Activated B cell treated with CpG ODN at 0.5 μM for 24 hours (primary cell): ENCODE measurements around the gene UCN3. TPM values are rescaled to one million over a fixed set of nuclear protein-coding genes. Genes with fewer than 3 reads are reported as not detected.

Experiments used
- ATAC-seq: fragments of 200-7000 bp; cut with Tn5 transposase; one replicate; pipeline ENCODE4 v1.10.0; 2021; ENCODE audit warnings: low read depth, mild to moderate bottlenecking, moderate library complexity
- CTCF ChIA-PET: fragments of 350-600 bp; sonication (Branson Sonifier 250); formaldehyde crosslinking; loops from one replicate; lab custom pipeline; 2021; ENCODE audit warnings: antibody characterized with exemption; lab: Charles Lee
- POLR2A ChIA-PET: fragments of 350-600 bp; sonication (Branson Sonifier 250); formaldehyde crosslinking; loops from one replicate; lab custom pipeline; 2021; ENCODE audit warnings: antibody characterized with exemption; lab: Charles Lee
- DNase-seq: peaks from one replicate; pipeline ENCODE4 v3.0.0; 2022
- H3K27ac Mint-ChIP-seq: one replicate; pipeline ENCODE4 v1.8.0; 2020; ENCODE audit warnings: mixed read lengths
- H3K27me3 Mint-ChIP-seq: one replicate; pipeline ENCODE4 v1.8.0; 2021; ENCODE audit warnings: mixed read lengths
- H3K36me3 Mint-ChIP-seq: one replicate; pipeline ENCODE4 v1.8.0; 2021; ENCODE audit warnings: low read depth, mixed read lengths
- H3K4me1 Mint-ChIP-seq: one replicate; pipeline ENCODE4 v1.8.0; 2021; ENCODE audit warnings: mixed read lengths
- H3K4me3 Mint-ChIP-seq: one replicate; pipeline ENCODE4 v1.8.0; 2020; ENCODE audit warnings: mild to moderate bottlenecking, mixed read lengths
- H3K9me3 Mint-ChIP-seq: one replicate; pipeline ENCODE4 v1.8.0; 2020; ENCODE audit warnings: mixed read lengths
- intact Hi-C: fragments of 100-400 bp; cut with micrococcal nuclease; formaldehyde crosslinking; loops from one replicate; pipeline ENCODE4 v1.15.1; 2024
- total RNA-seq: library from RNA; stranded (reverse); gene quantifications from 2 replicates; pipeline ENCODE4 v1.2.3, GENCODE V29; 2022
- TF ChIP-seq, protein P1 (sequence below): fragments of 200-600 bp; IDR thresholded peaks from one replicate; pipeline ENCODE4 v1.8.0; 2022; ENCODE audit warnings: antibody characterized with exemption, mild to moderate bottlenecking

Gene UCN3
- total RNA-seq, 1 donor from 2014 or later: not detected

GRCh38 chr10:5323446-5323845 lies 41.3 kb upstream of the UCN3 start:
- no peak for DNase-seq
- POLR2A ChIA-PET: no interaction called here
- Mint-ChIP-seq H3K9me3 (no peaks in the 10 kb centered on the region), H3K27ac (no peak overlapping the region), H3K4me1 (no peaks in the 10 kb centered on the region), H3K27me3 (peaks cover 4% of the 10 kb centered on the region), H3K36me3 (no peaks in the 10 kb centered on the region), H3K4me3 (no peak overlapping the region)
- TF ChIP-seq, protein P1, sequence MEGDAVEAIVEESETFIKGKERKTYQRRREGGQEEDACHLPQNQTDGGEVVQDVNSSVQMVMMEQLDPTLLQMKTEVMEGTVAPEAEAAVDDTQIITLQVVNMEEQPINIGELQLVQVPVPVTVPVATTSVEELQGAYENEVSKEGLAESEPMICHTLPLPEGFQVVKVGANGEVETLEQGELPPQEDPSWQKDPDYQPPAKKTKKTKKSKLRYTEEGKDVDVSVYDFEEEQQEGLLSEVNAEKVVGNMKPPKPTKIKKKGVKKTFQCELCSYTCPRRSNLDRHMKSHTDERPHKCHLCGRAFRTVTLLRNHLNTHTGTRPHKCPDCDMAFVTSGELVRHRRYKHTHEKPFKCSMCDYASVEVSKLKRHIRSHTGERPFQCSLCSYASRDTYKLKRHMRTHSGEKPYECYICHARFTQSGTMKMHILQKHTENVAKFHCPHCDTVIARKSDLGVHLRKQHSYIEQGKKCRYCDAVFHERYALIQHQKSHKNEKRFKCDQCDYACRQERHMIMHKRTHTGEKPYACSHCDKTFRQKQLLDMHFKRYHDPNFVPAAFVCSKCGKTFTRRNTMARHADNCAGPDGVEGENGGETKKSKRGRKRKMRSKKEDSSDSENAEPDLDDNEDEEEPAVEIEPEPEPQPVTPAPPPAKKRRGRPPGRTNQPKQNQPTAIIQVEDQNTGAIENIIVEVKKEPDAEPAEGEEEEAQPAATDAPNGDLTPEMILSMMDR: no peak
- intact Hi-C loops: no loop called here
- CTCF ChIA-PET: no interaction called here
- no peak for ATAC-seq

- H3K4me1 Mint-ChIP-seq: no peaks in the 10 kb centered on the region
- H3K9me3 Mint-ChIP-seq: no peaks in the 10 kb centered on the region
- TF ChIP-seq, protein P1: no peak
- DNase-seq: no peak
- H3K36me3 Mint-ChIP-seq: no peaks in the 10 kb centered on the region
- no peak overlapping the region for H3K27ac Mint-ChIP-seq
- H3K4me3 Mint-ChIP-seq: no peak overlapping the region
- H3K27me3 Mint-ChIP-seq: peaks cover 9% of the 10 kb centered on the region
- ATAC-seq: no peak
- ChIA-PET POLR2A (no interaction called here), CTCF (no interaction called here)
- intact Hi-C loops: no loop called here
These were observed 39.7 kb upstream of the UCN3 start for GRCh38 chr10:5325076-5325475.

DNA sequence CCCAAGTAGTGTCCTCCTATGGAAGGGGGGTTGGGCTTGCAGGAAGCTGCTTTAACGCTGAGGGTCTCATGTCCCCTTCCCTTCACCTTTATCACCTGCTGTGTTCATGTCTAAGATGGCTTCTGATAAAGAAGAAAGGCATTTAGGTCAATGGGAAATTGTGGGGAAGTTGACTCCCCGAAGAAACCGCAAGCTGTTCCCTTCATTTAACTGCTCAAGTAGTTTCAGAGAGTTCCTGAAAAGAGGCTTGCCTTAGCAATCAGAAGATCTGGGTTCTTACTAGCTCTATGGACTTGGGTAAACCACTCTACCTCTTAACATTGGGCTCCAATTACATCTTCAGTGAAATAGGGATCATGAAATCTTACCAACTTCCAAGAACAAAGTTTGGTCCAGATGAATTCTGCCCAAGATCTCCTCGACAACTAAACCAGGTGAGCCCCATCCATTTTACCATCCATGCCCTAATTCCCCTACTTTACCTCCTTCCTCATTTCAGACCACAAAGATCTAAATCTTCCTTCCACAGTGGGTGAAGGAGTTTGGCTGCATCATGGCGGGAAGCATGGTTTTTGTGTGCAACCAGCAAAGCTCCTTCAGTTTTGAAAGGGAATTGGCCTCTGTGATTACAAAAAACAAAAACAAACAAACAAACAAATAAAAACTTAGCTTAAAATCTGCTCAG lies 30.4 kb upstream of the UCN3 start:
- Mint-ChIP-seq H3K36me3 (no peaks in the 10 kb centered on the region), H3K4me3 (no peak overlapping the region), H3K27ac (no peak overlapping the region), H3K27me3 (peaks cover 4% of the 10 kb centered on the region), H3K4me1 (no peaks in the 10 kb centered on the region), H3K9me3 (no peaks in the 10 kb centered on the region)
- TF ChIP-seq, protein P1: no peak
- ChIA-PET POLR2A (no interaction called here), CTCF (no interaction called here)
- DNase-seq (no peak), ATAC-seq (no peak)
- intact Hi-C loops: no loop called here

DNA sequence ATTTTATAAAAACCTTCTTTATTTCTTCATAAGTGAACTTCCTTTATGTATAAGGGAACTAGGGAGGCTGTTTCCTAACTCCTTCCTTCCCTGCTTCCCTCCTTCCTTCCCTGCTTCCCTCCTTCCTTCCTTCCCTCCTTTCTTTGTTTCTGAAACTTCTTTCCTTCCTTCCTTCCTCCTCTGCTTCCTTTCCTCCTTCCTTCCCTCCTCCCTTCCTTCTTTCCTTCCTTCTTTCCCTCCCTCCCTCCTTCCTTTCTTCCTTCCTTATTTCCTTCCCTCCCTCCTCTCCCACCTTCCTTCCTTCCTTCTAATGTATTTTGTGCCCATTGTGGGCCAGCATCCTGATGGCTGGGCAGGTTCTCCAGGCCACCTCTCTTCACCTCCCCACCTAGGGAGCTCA lies 26.8 kb upstream of the UCN3 start:
- Mint-ChIP-seq H3K4me3 (no peak overlapping the region), H3K9me3 (no peaks in the 10 kb centered on the region), H3K4me1 (no peaks in the 10 kb centered on the region), H3K27me3 (peaks cover 4% of the 10 kb centered on the region), H3K36me3 (no peaks in the 10 kb centered on the region), H3K27ac (no peak overlapping the region)
- ChIA-PET POLR2A (no interaction called here), CTCF (no interaction called here)
- intact Hi-C loops: no loop called here
- TF ChIP-seq, protein P1: no peak
- DNase-seq (no peak), ATAC-seq (no peak)

DNA sequence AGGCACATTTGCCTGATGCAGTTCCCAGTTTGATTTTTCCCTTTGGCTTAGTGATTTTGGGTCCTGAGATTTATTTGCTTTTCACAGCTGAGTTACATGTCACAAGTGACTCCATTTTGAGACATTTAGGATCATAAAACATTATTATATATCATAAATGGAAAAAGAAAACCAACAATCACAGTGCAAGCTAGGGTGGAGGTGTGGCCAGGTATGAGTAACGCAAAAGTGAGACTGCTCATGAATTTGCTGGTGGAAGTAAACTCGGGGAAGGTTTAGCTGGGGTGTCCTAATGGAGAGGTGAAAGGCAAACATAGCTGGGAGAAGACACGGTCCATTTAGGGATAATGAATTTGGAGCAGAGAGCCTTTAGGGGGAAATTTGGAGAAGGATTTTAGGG lies 21.7 kb upstream of the UCN3 start:
- Mint-ChIP-seq H3K36me3 (no peaks in the 10 kb centered on the region), H3K27ac (no peak overlapping the region), H3K27me3 (no peaks in the 10 kb centered on the region), H3K4me1 (no peaks in the 10 kb centered on the region), H3K4me3 (no peak overlapping the region), H3K9me3 (no peaks in the 10 kb centered on the region)
- TF ChIP-seq, protein P1: no peak
- DNase-seq (no peak), ATAC-seq (no peak)
- ChIA-PET POLR2A (no interaction called here), CTCF (no interaction called here)
- intact Hi-C loops: no loop called here
